GM23338 (cell line): ENCODE measurements around the gene VN1R5. TPM values are rescaled to one million over a fixed set of nuclear protein-coding genes. Genes with fewer than 3 reads are reported as not detected.

ENCODE experiments used
- ATAC-seq: fragments of 200-7000 bp; cut with Tn5 transposase; 3 replicates; pipeline ENCODE4 v1.9.1; 2020
- DNase-seq: peaks from one replicate; pipeline ENCODE4 v3.0.0-alpha.2; 2015; ENCODE audit warnings: low spot score
- H2AFZ ChIP-seq: fragments of 200-600 bp; sonication (generic); 2 replicates; pipeline ENCODE4 v1.8.0; 2016; ENCODE audit warnings: antibody characterized with exemption, mild to moderate bottlenecking, moderate library complexity
- H3F3A ChIP-seq: fragments of 200-600 bp; sonication (generic); replicated peaks from 2 replicates; pipeline ENCODE4 v1.8.0; 2017; ENCODE audit warnings: antibody characterized with exemption, mixed run types, low read depth
- H3K27ac ChIP-seq: fragments of 200-600 bp; sonication (generic); 2 replicates; pipeline ENCODE4 v1.6.1; 2016; ENCODE audit warnings: low read depth
- H3K27me3 ChIP-seq: fragments of 200-600 bp; sonication (generic); 2 replicates; pipeline ENCODE4 v1.8.0; 2016; ENCODE audit warnings: mild to moderate bottlenecking, mixed run types, moderate library complexity; ENCODE audit not compliant: insufficient read depth
- H3K36me3 ChIP-seq: fragments of 200-600 bp; sonication (generic); 2 replicates; pipeline ENCODE4 v1.8.0; 2016; ENCODE audit warnings: mild to moderate bottlenecking; ENCODE audit not compliant: insufficient read depth
- H3K4me1 ChIP-seq: fragments of 200-600 bp; sonication (generic); 2 replicates; pipeline ENCODE4 v1.8.0; 2016; ENCODE audit warnings: mild to moderate bottlenecking, moderate library complexity; ENCODE audit not compliant: insufficient read depth
- H3K4me2 ChIP-seq: fragments of 200-600 bp; sonication (generic); 2 replicates; pipeline ENCODE4 v1.7.1; 2017; ENCODE audit warnings: mixed run types
- H3K4me3 ChIP-seq: fragments of 200-600 bp; sonication (generic); 2 replicates; pipeline ENCODE4 v1.6.1; 2016; ENCODE audit warnings: mixed run types
- H3K79me2 ChIP-seq: fragments of 200-600 bp; sonication (generic); replicated peaks from 2 replicates; pipeline ENCODE4 v1.8.0; 2017; ENCODE audit warnings: mild to moderate bottlenecking; ENCODE audit not compliant: insufficient read depth
- H3K9me2 ChIP-seq: fragments of 200-600 bp; sonication (generic); 2 replicates; pipeline ENCODE4 v1.8.0; 2017; ENCODE audit not compliant: insufficient read depth
- H4K20me1 ChIP-seq: fragments of 200-600 bp; sonication (generic); replicated peaks from 2 replicates; pipeline ENCODE4 v1.8.0; 2017; ENCODE audit warnings: mild to moderate bottlenecking; ENCODE audit not compliant: insufficient read depth
- H3K27ac Mint-ChIP-seq: 2 replicates; pipeline ENCODE4 v1.8.0; 2020; ENCODE audit warnings: inconsistent platforms, mild to moderate bottlenecking, moderate library complexity, mixed read lengths
- H3K27me3 Mint-ChIP-seq: 3 replicates; pipeline ENCODE4 v1.8.0; 2022; ENCODE audit warnings: low read depth, mild to moderate bottlenecking, moderate library complexity, mixed read lengths, inconsistent platforms; ENCODE audit not compliant: insufficient read depth, poor library complexity
- H3K36me3 Mint-ChIP-seq: 3 replicates; pipeline ENCODE4 v1.8.0; 2021; ENCODE audit warnings: low read depth, mild to moderate bottlenecking, inconsistent platforms, moderate library complexity, mixed read lengths
- H3K4me1 Mint-ChIP-seq: 3 replicates; pipeline ENCODE4 v1.8.0; 2020; ENCODE audit warnings: mild to moderate bottlenecking, inconsistent platforms, mixed read lengths
- H3K4me3 Mint-ChIP-seq: 3 replicates; pipeline ENCODE4 v1.8.0; 2021; ENCODE audit warnings: moderate library complexity, mild to moderate bottlenecking, inconsistent platforms, mixed read lengths
- H3K9me3 Mint-ChIP-seq: 3 replicates; pipeline ENCODE4 v1.8.0; 2020; ENCODE audit warnings: moderate library complexity, mild to moderate bottlenecking, inconsistent platforms, mixed read lengths
- CREB1 ChIP-seq: fragments of 250-450 bp; sonication (Bioruptor Pico); IDR thresholded peaks from 2 replicates; pipeline ENCODE4 v1.5.0; 2020; ENCODE audit warnings: low read depth, mild to moderate bottlenecking, moderate library complexity
- ETS1 ChIP-seq: IDR thresholded peaks from 2 replicates; pipeline ENCODE4 v1.6.1; 2016; ENCODE audit warnings: antibody characterized with exemption
- EZH2 ChIP-seq: fragments of 200-600 bp; sonication (generic); IDR thresholded peaks from one replicate; pipeline ENCODE4 v1.8.0; 2017; ENCODE audit warnings: antibody characterized with exemption, mild to moderate bottlenecking, low read depth; ENCODE audit not compliant: unreplicated experiment
- EZH2phosphoT487 ChIP-seq: fragments of 200-600 bp; sonication (generic); IDR thresholded peaks from one replicate; pipeline ENCODE4 v1.8.1; 2018; ENCODE audit warnings: antibody characterized with exemption; ENCODE audit not compliant: unreplicated experiment
- NANOG ChIP-seq: IDR thresholded peaks from 2 replicates; pipeline ENCODE4 v1.6.1; 2016; ENCODE audit warnings: antibody characterized with exemption, borderline replicate concordance
- POLR2AphosphoS5 ChIP-seq: IDR thresholded peaks from 2 replicates; pipeline ENCODE4 v1.6.1; 2016; ENCODE audit warnings: antibody characterized with exemption, low read depth
- STAT1 ChIP-seq: IDR thresholded peaks from one replicate; pipeline ENCODE4 v1.6.1; 2016; ENCODE audit warnings: antibody characterized with exemption; ENCODE audit not compliant: unreplicated experiment
- ZNF114 ChIP-seq: fragments of 250-450 bp; sonication (Bioruptor Pico); IDR thresholded peaks from 2 replicates; pipeline ENCODE4 v1.5.0; 2020; ENCODE audit warnings: mild to moderate bottlenecking, moderate library complexity
- polyA plus RNA-seq: library from polyadenylated mRNA; unstranded; fragments of >200 nt; fragmentation: Nextera tagmentation; extraction: Ambion mirVana; gene quantifications from 2 replicates; pipeline ENCODE4 v1.2.1, GENCODE V29; 2016
- total RNA-seq: library from RNA; depleted of rRNA; stranded (reverse); fragments of >200 nt; shearing (Covaris generic); gene quantifications from 2 replicates; pipeline ENCODE4 v1.2.3, GENCODE V29; 2014
- TF ChIP-seq, protein P1 (sequence below): fragments of 250-450 bp; sonication (Bioruptor Pico); IDR thresholded peaks from 2 replicates; pipeline ENCODE4 v1.5.0; 2020; ENCODE audit warnings: mild to moderate bottlenecking, moderate library complexity

The VN1R5 gene
- total and polyA plus RNA-seq, 2 experiments from 2014 or later: not detected

- TF ChIP-seq, protein P1, sequence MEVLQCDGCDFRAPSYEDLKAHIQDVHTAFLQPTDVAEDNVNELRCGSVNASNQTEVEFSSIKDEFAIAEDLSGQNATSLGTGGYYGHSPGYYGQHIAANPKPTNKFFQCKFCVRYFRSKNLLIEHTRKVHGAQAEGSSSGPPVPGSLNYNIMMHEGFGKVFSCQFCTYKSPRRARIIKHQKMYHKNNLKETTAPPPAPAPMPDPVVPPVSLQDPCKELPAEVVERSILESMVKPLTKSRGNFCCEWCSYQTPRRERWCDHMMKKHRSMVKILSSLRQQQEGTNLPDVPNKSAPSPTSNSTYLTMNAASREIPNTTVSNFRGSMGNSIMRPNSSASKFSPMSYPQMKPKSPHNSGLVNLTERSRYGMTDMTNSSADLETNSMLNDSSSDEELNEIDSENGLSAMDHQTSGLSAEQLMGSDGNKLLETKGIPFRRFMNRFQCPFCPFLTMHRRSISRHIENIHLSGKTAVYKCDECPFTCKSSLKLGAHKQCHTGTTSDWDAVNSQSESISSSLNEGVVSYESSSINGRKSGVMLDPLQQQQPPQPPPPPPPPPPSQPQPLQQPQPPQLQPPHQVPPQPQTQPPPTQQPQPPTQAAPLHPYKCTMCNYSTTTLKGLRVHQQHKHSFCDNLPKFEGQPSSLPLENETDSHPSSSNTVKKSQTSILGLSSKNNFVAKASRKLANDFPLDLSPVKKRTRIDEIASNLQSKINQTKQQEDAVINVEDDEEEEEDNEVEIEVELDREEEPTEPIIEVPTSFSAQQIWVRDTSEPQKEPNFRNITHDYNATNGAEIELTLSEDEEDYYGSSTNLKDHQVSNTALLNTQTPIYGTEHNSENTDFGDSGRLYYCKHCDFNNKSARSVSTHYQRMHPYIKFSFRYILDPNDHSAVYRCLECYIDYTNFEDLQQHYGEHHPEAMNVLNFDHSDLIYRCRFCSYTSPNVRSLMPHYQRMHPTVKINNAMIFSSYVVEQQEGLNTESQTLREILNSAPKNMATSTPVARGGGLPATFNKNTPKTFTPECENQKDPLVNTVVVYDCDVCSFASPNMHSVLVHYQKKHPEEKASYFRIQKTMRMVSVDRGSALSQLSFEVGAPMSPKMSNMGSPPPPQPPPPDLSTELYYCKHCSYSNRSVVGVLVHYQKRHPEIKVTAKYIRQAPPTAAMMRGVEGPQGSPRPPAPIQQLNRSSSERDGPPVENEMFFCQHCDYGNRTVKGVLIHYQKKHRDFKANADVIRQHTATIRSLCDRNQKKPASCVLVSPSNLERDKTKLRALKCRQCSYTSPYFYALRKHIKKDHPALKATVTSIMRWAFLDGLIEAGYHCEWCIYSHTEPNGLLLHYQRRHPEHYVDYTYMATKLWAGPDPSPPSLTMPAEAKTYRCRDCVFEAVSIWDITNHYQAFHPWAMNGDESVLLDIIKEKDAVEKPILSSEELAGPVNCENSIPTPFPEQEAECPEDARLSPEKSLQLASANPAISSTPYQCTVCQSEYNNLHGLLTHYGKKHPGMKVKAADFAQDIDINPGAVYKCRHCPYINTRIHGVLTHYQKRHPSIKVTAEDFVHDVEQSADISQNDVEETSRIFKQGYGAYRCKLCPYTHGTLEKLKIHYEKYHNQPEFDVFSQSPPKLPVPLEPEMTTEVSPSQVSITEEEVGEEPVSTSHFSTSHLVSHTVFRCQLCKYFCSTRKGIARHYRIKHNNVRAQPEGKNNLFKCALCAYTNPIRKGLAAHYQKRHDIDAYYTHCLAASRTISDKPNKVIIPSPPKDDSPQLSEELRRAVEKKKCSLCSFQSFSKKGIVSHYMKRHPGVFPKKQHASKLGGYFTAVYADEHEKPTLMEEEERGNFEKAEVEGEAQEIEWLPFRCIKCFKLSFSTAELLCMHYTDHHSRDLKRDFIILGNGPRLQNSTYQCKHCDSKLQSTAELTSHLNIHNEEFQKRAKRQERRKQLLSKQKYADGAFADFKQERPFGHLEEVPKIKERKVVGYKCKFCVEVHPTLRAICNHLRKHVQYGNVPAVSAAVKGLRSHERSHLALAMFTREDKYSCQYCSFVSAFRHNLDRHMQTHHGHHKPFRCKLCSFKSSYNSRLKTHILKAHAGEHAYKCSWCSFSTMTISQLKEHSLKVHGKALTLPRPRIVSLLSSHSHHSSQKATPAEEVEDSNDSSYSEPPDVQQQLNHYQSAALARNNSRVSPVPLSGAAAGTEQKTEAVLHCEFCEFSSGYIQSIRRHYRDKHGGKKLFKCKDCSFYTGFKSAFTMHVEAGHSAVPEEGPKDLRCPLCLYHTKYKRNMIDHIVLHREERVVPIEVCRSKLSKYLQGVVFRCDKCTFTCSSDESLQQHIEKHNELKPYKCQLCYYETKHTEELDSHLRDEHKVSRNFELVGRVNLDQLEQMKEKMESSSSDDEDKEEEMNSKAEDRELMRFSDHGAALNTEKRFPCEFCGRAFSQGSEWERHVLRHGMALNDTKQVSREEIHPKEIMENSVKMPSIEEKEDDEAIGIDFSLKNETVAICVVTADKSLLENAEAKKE (CRISPR knock-in tag): no peak
- TF ChIP-seq STAT1 (no peak), CREB1 (no peak), ETS1 (no peak), POLR2AphosphoS5 (no peak), NANOG (no peak), EZH2phosphoT487 (no peak), ZNF114 (no peak), EZH2 (no peak)
Measured at GRCh38 chr1:247294282-247294681, 38.4 kb downstream of the VN1R5 start (continued).

DNA sequence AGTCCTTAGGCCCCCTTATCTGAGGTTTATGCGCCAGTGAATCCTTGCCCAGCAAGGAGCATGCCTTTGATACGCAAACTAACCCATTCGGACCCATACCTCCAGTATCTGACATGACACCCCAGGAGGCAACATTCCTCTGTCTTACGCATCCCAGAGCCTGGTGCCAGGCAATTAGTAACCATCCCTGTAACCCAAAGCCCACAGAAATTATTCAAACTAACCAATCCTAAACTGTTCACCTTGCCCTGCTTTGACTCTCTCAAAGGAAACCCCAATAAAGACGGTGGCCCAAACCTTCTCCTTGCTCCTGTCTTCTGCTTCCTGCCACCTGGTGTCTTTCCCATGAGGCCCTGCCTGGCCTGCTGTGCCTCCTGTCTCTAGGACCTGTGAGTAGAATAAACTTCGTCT is 39.4 kb downstream of the VN1R5 start:
- Histone ChIP-seq H3K4me3 (0 out of 2 replicates have a peak overlapping the region, but pooled peaks have one; percentile 17), H3K27ac (no peak overlapping the region), H3K79me2 (no peaks in the 10 kb centered on the region), H4K20me1 (no peaks in the 10 kb centered on the region), H3F3A (peaks cover 7% of the 10 kb centered on the region), H3K27me3 (no peaks in the 10 kb centered on the region), H3K36me3 (no peaks in the 10 kb centered on the region), H3K9me2 (peaks cover 14% of the 10 kb centered on the region; the same call in 1 of the 2 replicates), H2AFZ (no peak overlapping the region), H3K4me1 (peaks cover 74% of the 10 kb centered on the region), H3K4me2 (peak overlapping the region; percentile 35; the same call in 1 of the 2 replicates)
- DNase-seq: peak; percentile 87
- peak overlapping the region; percentile 35 for H3K4me3 Mint-ChIP-seq
- peaks cover 82% of the 10 kb centered on the region for H3K4me1 Mint-ChIP-seq
- ATAC-seq: peak; percentile 68
- no peaks in the 10 kb centered on the region for H3K9me3 Mint-ChIP-seq
- H3K27ac Mint-ChIP-seq: no peak overlapping the region; the same call in 1 of the 2 replicates
- H3K27me3 Mint-ChIP-seq: peaks cover 7% of the 10 kb centered on the region
- peaks cover 40% of the 10 kb centered on the region for H3K36me3 Mint-ChIP-seq
- TF ChIP-seq POLR2AphosphoS5 (no peak; the same call in 1 of the 2 replicates), NANOG (0 out of 2 replicates have a peak, but pooled peaks have one; percentile 40)
- TF ChIP-seq, protein P1 (CRISPR knock-in tag): 0 out of 2 replicates have a peak, but pooled peaks have one; percentile 52
